ENCODE measurements around the gene FOLH1. TPM values are rescaled to one million over a fixed set of nuclear protein-coding genes. Genes with fewer than 3 reads are reported as not detected.
"Not testable (repeated sequence)": the region's sequence is repeated elsewhere in the genome, so short reads cannot be mapped to it uniquely, and the experiment has no call there.

FOLH1 gene
- polyA plus RNA-seq, 3 donors, result not detected

GRCh38 chr11:49202287-49202976 is 6.0 kb downstream of the FOLH1 start:
- no peaks in the 10 kb centered on the region for H3K79me2 ChIP-seq (ENCODE audit: insufficient read depth, low read length)
- H3K4me3 Mint-ChIP-seq, result no peak overlapping the region
- no peaks in the 10 kb centered on the region for H3K9me3 ChIP-seq (replicated peaks in 1 of 2; ENCODE audit: control insufficient read depth in 1 of 2, insufficient read depth in 1 of 2, low read length in 2 of 2)
- no peak overlapping the region for H3K4me3 ChIP-seq (replicated peaks in 1 of 3; ENCODE audit: low read depth in 2 of 3, low read length in 3 of 3)
- no peaks in the 10 kb centered on the region for H3K9me3 Mint-ChIP-seq
- no peaks in the 10 kb centered on the region for H3K36me3 Mint-ChIP-seq
- no peak overlapping the region for H2AFZ ChIP-seq (ENCODE audit: insufficient read depth, low read depth, low read length, poor library complexity, severe bottlenecking)
- H3K27me3 ChIP-seq (ENCODE audit: control insufficient read depth in 2 of 2, insufficient read depth in 2 of 2, low read length in 2 of 2), result no peaks in the 10 kb centered on the region
- no peak overlapping the region for H3K27ac Mint-ChIP-seq
- H3K36me3 ChIP-seq (replicated peaks in 1 of 2; ENCODE audit: control insufficient read depth in 1 of 2, insufficient read depth in 2 of 2, low read length in 2 of 2), result no peaks in the 10 kb centered on the region
- H3K9ac ChIP-seq (ENCODE audit: insufficient read depth, low read length, poor library complexity, severe bottlenecking), result no peak overlapping the region
- peaks cover 0 to 3% (median 2%) of the 10 kb centered on the region in 3 donors for H3K27me3 Mint-ChIP-seq (ENCODE audit: low read depth in 3 of 3)
- H3K4me1 Mint-ChIP-seq, result no peaks in the 10 kb centered on the region
- intact Hi-C loops (cut with micrococcal nuclease), result no loop called here
- no peak for DNase-seq
- TF ChIP-seq CTCF (IDR thresholded peaks at IDR 0.05), result no peak
- no peak overlapping the region for H3K27ac ChIP-seq (ENCODE audit: low read depth in 1 of 2, low read length in 2 of 2)
- no peak overlapping the region for H3K4me2 ChIP-seq (replicated peaks; ENCODE audit: extremely low read depth, low read length, poor library complexity, severe bottlenecking)
- 100% methylated on average over 2 of the region's 4 CpGs for WGBS (ENCODE audit: insufficient coverage)
- H3K4me1 ChIP-seq (ENCODE audit: control insufficient read depth in 1 of 2, insufficient read depth in 2 of 2, low read length in 2 of 2), result no peaks in the 10 kb centered on the region
- no peaks in the 10 kb centered on the region for H4K20me1 ChIP-seq (ENCODE audit: insufficient read depth, low read length)

GRCh38 chr11:49196775-49197174 is 11.6 kb downstream of the FOLH1 start:
- no CpG with 5 or more reads among the region's 1 CpG for WGBS (ENCODE audit: insufficient coverage)
- H3K79me2 ChIP-seq (ENCODE audit: insufficient read depth, low read length); H3K4me3 ChIP-seq (replicated peaks in 1 of 3; ENCODE audit: low read depth in 2 of 3, low read length in 3 of 3); H3K9ac ChIP-seq (ENCODE audit: insufficient read depth, low read length, poor library complexity, severe bottlenecking); H3K4me1 Mint-ChIP-seq; H3K9me3 Mint-ChIP-seq; DNase-seq; H3K9me3 ChIP-seq (replicated peaks in 1 of 2; ENCODE audit: control insufficient read depth in 1 of 2, insufficient read depth in 1 of 2, low read length in 2 of 2); H4K20me1 ChIP-seq (ENCODE audit: insufficient read depth, low read length); H3K27ac Mint-ChIP-seq; H3K27me3 ChIP-seq (ENCODE audit: control insufficient read depth in 2 of 2, insufficient read depth in 2 of 2, low read length in 2 of 2); H3K27me3 Mint-ChIP-seq (ENCODE audit: low read depth in 3 of 3); H3K27ac ChIP-seq (ENCODE audit: low read depth in 1 of 2, low read length in 2 of 2); H3K36me3 Mint-ChIP-seq; H3K4me1 ChIP-seq (ENCODE audit: control insufficient read depth in 1 of 2, insufficient read depth in 2 of 2, low read length in 2 of 2); H2AFZ ChIP-seq (ENCODE audit: insufficient read depth, low read depth, low read length, poor library complexity, severe bottlenecking); intact Hi-C loops (cut with micrococcal nuclease); H3K4me2 ChIP-seq (replicated peaks; ENCODE audit: extremely low read depth, low read length, poor library complexity, severe bottlenecking); H3K36me3 ChIP-seq (replicated peaks in 1 of 2; ENCODE audit: control insufficient read depth in 1 of 2, insufficient read depth in 2 of 2, low read length in 2 of 2); H3K4me3 Mint-ChIP-seq: not testable (repeated sequence)

- H2AFZ ChIP-seq (ENCODE audit: insufficient read depth, low read depth, low read length, poor library complexity, severe bottlenecking); H3K27ac Mint-ChIP-seq; H3K9ac ChIP-seq (ENCODE audit: insufficient read depth, low read length, poor library complexity, severe bottlenecking); intact Hi-C loops (cut with micrococcal nuclease); H3K9me3 ChIP-seq (replicated peaks in 1 of 2; ENCODE audit: control insufficient read depth in 1 of 2, insufficient read depth in 1 of 2, low read length in 2 of 2); H3K36me3 ChIP-seq (replicated peaks in 1 of 2; ENCODE audit: control insufficient read depth in 1 of 2, insufficient read depth in 2 of 2, low read length in 2 of 2); H3K27me3 Mint-ChIP-seq (ENCODE audit: low read depth in 3 of 3); H3K4me2 ChIP-seq (replicated peaks; ENCODE audit: extremely low read depth, low read length, poor library complexity, severe bottlenecking); H3K79me2 ChIP-seq (ENCODE audit: insufficient read depth, low read length); DNase-seq; H3K4me3 ChIP-seq (replicated peaks in 1 of 3; ENCODE audit: low read depth in 2 of 3, low read length in 3 of 3); H3K9me3 Mint-ChIP-seq; H3K27me3 ChIP-seq (ENCODE audit: control insufficient read depth in 2 of 2, insufficient read depth in 2 of 2, low read length in 2 of 2); H4K20me1 ChIP-seq (ENCODE audit: insufficient read depth, low read length); H3K4me1 Mint-ChIP-seq; H3K4me1 ChIP-seq (ENCODE audit: control insufficient read depth in 1 of 2, insufficient read depth in 2 of 2, low read length in 2 of 2); H3K4me3 Mint-ChIP-seq; H3K27ac ChIP-seq (ENCODE audit: low read depth in 1 of 2, low read length in 2 of 2); H3K36me3 Mint-ChIP-seq: not testable (repeated sequence)
- WGBS (ENCODE audit: insufficient coverage), result no CpG with 5 or more reads among the region's 6 CpGs
Observed at GRCh38 chr11:49196002-49196401, 12.4 kb downstream of the FOLH1 start.

GRCh38 chr11:49190287-49190686 is 18.1 kb downstream of the FOLH1 start:
- H3K27ac Mint-ChIP-seq; H3K4me3 Mint-ChIP-seq; H3K36me3 Mint-ChIP-seq; H3K9me3 Mint-ChIP-seq; H3K4me2 ChIP-seq (replicated peaks; ENCODE audit: extremely low read depth, low read length, poor library complexity, severe bottlenecking); H2AFZ ChIP-seq (ENCODE audit: insufficient read depth, low read depth, low read length, poor library complexity, severe bottlenecking); H3K27ac ChIP-seq (ENCODE audit: low read depth in 1 of 2, low read length in 2 of 2); H3K27me3 ChIP-seq (ENCODE audit: control insufficient read depth in 2 of 2, insufficient read depth in 2 of 2, low read length in 2 of 2); H3K9me3 ChIP-seq (replicated peaks in 1 of 2; ENCODE audit: control insufficient read depth in 1 of 2, insufficient read depth in 1 of 2, low read length in 2 of 2); H4K20me1 ChIP-seq (ENCODE audit: insufficient read depth, low read length); H3K9ac ChIP-seq (ENCODE audit: insufficient read depth, low read length, poor library complexity, severe bottlenecking); H3K4me1 Mint-ChIP-seq; H3K79me2 ChIP-seq (ENCODE audit: insufficient read depth, low read length); intact Hi-C loops (cut with micrococcal nuclease); H3K36me3 ChIP-seq (replicated peaks in 1 of 2; ENCODE audit: control insufficient read depth in 1 of 2, insufficient read depth in 2 of 2, low read length in 2 of 2); H3K4me1 ChIP-seq (ENCODE audit: control insufficient read depth in 1 of 2, insufficient read depth in 2 of 2, low read length in 2 of 2); H3K27me3 Mint-ChIP-seq (ENCODE audit: low read depth in 3 of 3); DNase-seq; H3K4me3 ChIP-seq (replicated peaks in 1 of 3; ENCODE audit: low read depth in 2 of 3, low read length in 3 of 3): not testable (repeated sequence)
- WGBS (ENCODE audit: insufficient coverage), result no CpG with 5 or more reads among the region's 2 CpGs
